Astrocyte (in vitro differentiated cells and primary cell): Measurements from ENCODE around the gene STK24.

Experiments
- CTCF ChIP-seq: IDR thresholded peaks from 2 replicates; pipeline ENCODE4 v1.5.1; 2011; ENCODE audit warnings: low read depth, mild to moderate bottlenecking, inconsistent platforms, low read length, moderate library complexity; ENCODE audit not compliant: insufficient read depth
- EZH2 ChIP-seq: IDR thresholded peaks from 2 replicates; pipeline ENCODE4 v1.6.1; 2012; ENCODE audit warnings: mild to moderate bottlenecking, low read length, inconsistent platforms; ENCODE audit not compliant: insufficient read depth

DNA sequence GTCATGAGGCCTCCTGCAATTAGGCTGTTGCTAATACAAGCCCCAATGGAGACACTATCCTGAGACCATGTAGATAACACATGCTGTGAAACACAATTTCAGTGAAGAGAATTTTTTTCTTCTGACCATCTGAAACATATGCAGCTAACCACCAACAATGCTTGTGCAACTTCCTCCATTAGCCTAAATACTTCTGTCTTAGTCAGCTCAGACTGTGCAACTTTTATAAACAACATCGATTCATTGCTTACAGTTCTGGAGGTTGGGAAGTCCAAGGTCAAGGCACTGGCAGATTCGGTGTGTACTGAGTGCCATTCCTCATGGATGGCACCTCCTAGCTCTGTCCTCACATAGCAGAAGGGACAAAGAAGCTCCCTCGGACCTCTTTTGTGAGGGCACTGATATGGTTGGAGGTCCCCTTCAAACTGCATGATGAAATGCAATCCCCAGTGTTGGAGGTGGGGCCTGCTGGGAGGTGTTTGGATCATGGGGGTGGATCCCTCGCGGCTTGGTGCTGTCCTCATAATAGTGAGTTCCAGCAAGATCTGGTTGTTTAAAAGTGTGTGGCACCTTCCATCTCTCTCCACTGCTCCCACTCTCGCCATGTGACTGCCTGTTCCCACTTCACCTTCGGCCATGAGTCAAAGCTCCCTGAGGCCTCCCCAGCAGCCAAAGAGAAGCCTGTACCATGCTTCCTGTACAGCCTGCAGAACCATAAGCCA is 27.7 kb downstream of the STK24 start:
- TF ChIP-seq CTCF: no peak
- no peak for TF ChIP-seq EZH2
